Colonic mucosa (tissue), 4 donors: ENCODE measurements around the gene EFNA4. TPM values are rescaled to one million over a fixed set of nuclear protein-coding genes. Genes with fewer than 3 reads are reported as not detected.

ENCODE experiments used
- DNase-seq: peaks from one replicate; pipeline ENCODE4 v3.0.0-alpha.2; 2020
- H3K27ac ChIP-seq: fragments of 200-600 bp; one replicate; pipeline ENCODE4 v1.8.0; 2021
- H3K27me3 ChIP-seq: fragments of 200-600 bp; one replicate; pipeline ENCODE4 v1.8.0; 2021
- H3K36me3 ChIP-seq: fragments of 200-600 bp; one replicate; pipeline ENCODE4 v1.8.0; 2021
- H3K4me1 ChIP-seq: fragments of 200-600 bp; one replicate; pipeline ENCODE4 v1.8.0; 2021; ENCODE audit warnings: mild to moderate bottlenecking
- H3K4me3 ChIP-seq: fragments of 200-600 bp; one replicate; pipeline ENCODE4 v1.8.0; 2021
- H3K9ac ChIP-seq, 2 donors: one replicate each; pipeline ENCODE4 v1.7.0; 2013; ENCODE audit warnings: control low read depth in 2 of 2, low read depth in 2 of 2, low read length in 2 of 2
- H3K9me3 ChIP-seq: fragments of 200-600 bp; one replicate; pipeline ENCODE4 v1.8.0; 2021
- CTCF ChIP-seq: fragments of 200-600 bp; IDR thresholded peaks from one replicate; pipeline ENCODE4 v1.8.0; 2022; ENCODE audit warnings: antibody characterized with exemption, mild to moderate bottlenecking
- intact Hi-C: fragments of 100-400 bp; cut with DNase I; formaldehyde crosslinking; loops from one replicate; pipeline ENCODE4 v1.14.1; 2022
- total RNA-seq, 2 donors: library from RNA; stranded (reverse); fragmentation: NEBNext Ultra II Directional in 1 of 2; extraction: Animal tissue kit (Norgen Biotek cat#: 25700) in 1 of 2; gene quantifications; one replicate each; pipeline ENCODE4 v1.2.1, GENCODE V29; 2021
- donor health status: healthy.
- donor health status: DM: no; HTN: no; CAD: no.
- donor health status: DM: no; HTN: no; CAD: no.

The EFNA4 gene
- total RNA-seq, 2 donors from 2014 or later, result 26.1 to 27.2 TPM

GRCh38 chr1:155043793-155044192 lies 19.7 kb upstream of the EFNA4 start:
- no peaks in the 10 kb centered on the region for H3K9me3 ChIP-seq
- intact Hi-C loops, result no loop called here
- DNase-seq, result peak; percentile 68
- TF ChIP-seq CTCF, result no peak
- H3K27me3 ChIP-seq, result no peaks in the 10 kb centered on the region
- no peaks in the 10 kb centered on the region for H3K36me3 ChIP-seq
- H3K4me1 ChIP-seq, result peaks cover 10% of the 10 kb centered on the region
- H3K4me3 ChIP-seq, result no peak overlapping the region
- H3K9ac ChIP-seq, result peak overlapping the region in 1 of 2 donors; percentile 67
- peak overlapping the region; percentile 76 for H3K27ac ChIP-seq

GRCh38 chr1:155044365-155044764 lies 19.2 kb upstream of the EFNA4 start:
- Histone ChIP-seq H3K27me3 (no peaks in the 10 kb centered on the region), H3K4me1 (peaks cover 7% of the 10 kb centered on the region), H3K36me3 (no peaks in the 10 kb centered on the region), H3K27ac (peak overlapping the region; percentile 76), H3K4me3 (no peak overlapping the region), H3K9me3 (no peaks in the 10 kb centered on the region), H3K9ac (peak overlapping the region in 1 of 2 donors; percentile 67)
- intact Hi-C loops, result no loop called here
- no peak for TF ChIP-seq CTCF
- DNase-seq, result no peak

- intact Hi-C loops, result no loop called here
- H3K27ac ChIP-seq, result peak overlapping the region; percentile 76
- peaks cover 12% of the 10 kb centered on the region for H3K4me1 ChIP-seq
- H3K9ac ChIP-seq, result peak overlapping the region in 1 of 2 donors; percentile 67
- no peak overlapping the region for H3K4me3 ChIP-seq
- no peaks in the 10 kb centered on the region for H3K27me3 ChIP-seq
- peak; percentile 75 for TF ChIP-seq CTCF
- H3K36me3 ChIP-seq, result no peaks in the 10 kb centered on the region
- DNase-seq, result peak; percentile 89
- no peaks in the 10 kb centered on the region for H3K9me3 ChIP-seq
Observed at GRCh38 chr1:155044812-155045657, 18.5 kb upstream of the EFNA4 start.

- Histone ChIP-seq H3K9ac (peak overlapping the region in 1 of 2 donors; percentile 3), H3K27me3 (no peaks in the 10 kb centered on the region), H3K36me3 (no peaks in the 10 kb centered on the region), H3K27ac (no peak overlapping the region), H3K4me1 (peaks cover 18% of the 10 kb centered on the region), H3K9me3 (no peaks in the 10 kb centered on the region), H3K4me3 (no peak overlapping the region)
- DNase-seq, result no peak
- intact Hi-C loops, result no loop called here
- TF ChIP-seq CTCF, result no peak
Observed at GRCh38 chr1:155048449-155049334, 14.8 kb upstream of the EFNA4 start.
